Measurements from ENCODE around the gene SSC5D. TPM values are rescaled to one million over a fixed set of nuclear protein-coding genes. Genes with fewer than 3 reads are reported as not detected.

SSC5D gene
- polyA plus RNA-seq, 1 of the 3 experiments (the other 2 are of a cell fraction): 4.9 TPM

DNA sequence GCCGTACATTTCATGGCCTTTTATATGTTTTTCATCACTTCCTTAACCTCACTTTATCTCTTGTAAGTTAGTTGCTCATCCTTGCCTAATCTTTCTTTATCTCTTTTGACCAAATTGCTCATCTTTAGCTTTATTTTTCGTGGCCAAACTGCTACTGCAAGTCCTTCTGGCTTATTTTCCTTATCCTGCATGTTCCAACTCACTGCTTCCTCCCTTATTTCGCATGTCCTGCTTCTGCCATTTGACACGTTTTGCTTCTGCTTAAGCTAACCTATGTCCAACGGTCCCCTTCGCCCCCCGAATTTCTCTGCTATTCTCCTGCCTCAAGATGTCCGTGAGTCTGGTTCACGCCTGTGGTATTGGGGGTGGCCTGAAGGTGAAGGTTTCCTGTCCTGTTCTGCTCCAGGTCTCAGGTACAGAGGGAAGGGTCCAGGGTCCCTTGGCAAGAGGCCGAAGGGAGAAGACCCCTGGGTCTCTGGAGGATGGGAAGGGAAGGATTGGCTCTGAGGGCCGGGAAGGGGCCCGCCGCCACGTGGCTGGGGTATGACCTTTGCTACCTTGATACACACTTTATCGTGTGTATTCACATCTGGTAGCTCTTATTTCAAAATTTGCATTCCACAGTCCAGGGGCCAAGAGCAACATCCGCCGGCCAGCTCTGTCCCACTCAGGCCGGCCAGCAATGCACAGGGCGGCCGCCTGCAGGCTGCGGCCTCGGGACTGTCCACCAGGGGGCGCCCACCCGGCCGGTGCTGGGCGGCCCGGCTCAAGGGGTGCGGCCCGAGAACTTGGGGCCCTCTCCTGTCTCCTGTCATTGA lies 20.8 kb upstream of the SSC5D start:
- 73% methylated on average over 15 of the region's 29 CpGs for WGBS (ENCODE audit: low lambda C conversion rate)
- POLR2A ChIA-PET: interaction anchor here (1.5 to 1.6 kb wide), 3 partner anchors 9 to 36 kb away, joined by 3 to 5 read pairs (median 4); partner anchors contain the start of genes NAT14 and ZNF628

GRCh38 chr19:55468054-55468393 lies 20.2 kb upstream of the SSC5D start:
- H3K4me3 ChIP-seq (ENCODE audit: low read depth in 2 of 2, low read length in 1 of 2): peak overlapping the region in 1 of 2 experiments; percentile 33; a peak in 1 of 4 replicates
- 22% methylated on average over 4 of the region's 4 CpGs for WGBS (ENCODE audit: low lambda C conversion rate)
- no peaks in the 10 kb centered on the region for H4K20me1 ChIP-seq (ENCODE audit: insufficient read depth)
- H3K9me3 ChIP-seq: no peaks in the 10 kb centered on the region
- H3F3A ChIP-seq (replicated peaks; ENCODE audit: insufficient read depth): peaks cover 10% of the 10 kb centered on the region
- 0 out of 2 replicates have a peak overlapping the region, but pooled peaks have one; percentile 73 for H2AFZ ChIP-seq (ENCODE audit: low read depth)
- peaks cover 0 to 3% of the 10 kb centered on the region in 2 experiments; a peak in 2 of 4 replicates for H3K4me1 ChIP-seq (ENCODE audit: control insufficient read depth in 1 of 2, insufficient read depth in 2 of 2, low read depth in 1 of 2, low read length in 1 of 2)
- H3K4me2 ChIP-seq: peak overlapping the region; percentile 26
- no peak overlapping the region for H3K9ac ChIP-seq
- no peak for DNase-seq
- no peaks in the 10 kb centered on the region for H3K79me2 ChIP-seq (ENCODE audit: insufficient read depth)
- no peaks in the 10 kb centered on the region for H3K9me2 ChIP-seq
- H3K36me3 ChIP-seq (replicated peaks in 1 of 2; ENCODE audit: control insufficient read depth in 1 of 2, insufficient read depth in 2 of 2, low read length in 1 of 2): no peaks in the 10 kb centered on the region
- ChIA-PET POLR2A (interaction anchor here (1.5 to 1.6 kb wide), 3 partner anchors 8 to 36 kb away, joined by 3 to 5 read pairs (median 4); partner anchors contain the start of genes NAT14 and ZNF628), CTCF (interaction anchor here (0.7 to 4.9 kb wide), 33 partner anchors 8 to 341 kb away, joined by 3 to 81 read pairs (median 5); partner anchors contain the start of genes DNAAF3, NAT14, SHISA7 and TMEM238)
- TF ChIP-seq, protein P1, sequence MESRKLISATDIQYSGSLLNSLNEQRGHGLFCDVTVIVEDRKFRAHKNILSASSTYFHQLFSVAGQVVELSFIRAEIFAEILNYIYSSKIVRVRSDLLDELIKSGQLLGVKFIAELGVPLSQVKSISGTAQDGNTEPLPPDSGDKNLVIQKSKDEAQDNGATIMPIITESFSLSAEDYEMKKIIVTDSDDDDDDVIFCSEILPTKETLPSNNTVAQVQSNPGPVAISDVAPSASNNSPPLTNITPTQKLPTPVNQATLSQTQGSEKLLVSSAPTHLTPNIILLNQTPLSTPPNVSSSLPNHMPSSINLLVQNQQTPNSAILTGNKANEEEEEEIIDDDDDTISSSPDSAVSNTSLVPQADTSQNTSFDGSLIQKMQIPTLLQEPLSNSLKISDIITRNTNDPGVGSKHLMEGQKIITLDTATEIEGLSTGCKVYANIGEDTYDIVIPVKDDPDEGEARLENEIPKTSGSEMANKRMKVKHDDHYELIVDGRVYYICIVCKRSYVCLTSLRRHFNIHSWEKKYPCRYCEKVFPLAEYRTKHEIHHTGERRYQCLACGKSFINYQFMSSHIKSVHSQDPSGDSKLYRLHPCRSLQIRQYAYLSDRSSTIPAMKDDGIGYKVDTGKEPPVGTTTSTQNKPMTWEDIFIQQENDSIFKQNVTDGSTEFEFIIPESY (IDR thresholded peaks at IDR 0.05; ENCODE audit: borderline replicate concordance, low read depth): no peak
- TF ChIP-seq POLR2AphosphoS5 (IDR thresholded peaks at IDR 0.05; ENCODE audit: low read depth, low read length) (no peak), NFIC (IDR thresholded peaks at IDR 0.05; ENCODE audit: borderline replicate concordance) (no peak), TCF12 (IDR thresholded peaks at IDR 0.05) (no peak), REST (IDR thresholded peaks at IDR 0.05; ENCODE audit: low read depth, low read length) (no peak)
- H3K27ac ChIP-seq (ENCODE audit: low read depth in 2 of 2, low read length in 1 of 2): no peak overlapping the region
- no peaks in the 10 kb centered on the region for H3K27me3 ChIP-seq (ENCODE audit: insufficient read depth)

More for the DNA sequence above, 20.8 kb upstream of the SSC5D start:
- peak; percentile 90 for DNase-seq
- Histone ChIP-seq H3F3A (replicated peaks; ENCODE audit: insufficient read depth) (peaks cover 10% of the 10 kb centered on the region), H3K4me3 (ENCODE audit: low read depth in 2 of 2, low read length in 1 of 2) (peak overlapping the region in 1 of 2 experiments; percentile 33; a peak in 1 of 4 replicates), H3K4me1 (ENCODE audit: control insufficient read depth in 1 of 2, insufficient read depth in 2 of 2, low read depth in 1 of 2, low read length in 1 of 2) (peaks cover 0 to 3% of the 10 kb centered on the region in 2 experiments; a peak in 2 of 4 replicates), H4K20me1 (ENCODE audit: insufficient read depth) (no peaks in the 10 kb centered on the region), H3K79me2 (ENCODE audit: insufficient read depth) (no peaks in the 10 kb centered on the region), H3K9ac (no peak overlapping the region), H3K27ac (ENCODE audit: low read depth in 2 of 2, low read length in 1 of 2) (no peak overlapping the region), H3K27me3 (ENCODE audit: insufficient read depth) (no peaks in the 10 kb centered on the region), H3K9me3 (no peaks in the 10 kb centered on the region), H3K4me2 (peak overlapping the region; percentile 26), H3K9me2 (no peaks in the 10 kb centered on the region), H3K36me3 (replicated peaks in 1 of 2; ENCODE audit: control insufficient read depth in 1 of 2, insufficient read depth in 2 of 2, low read length in 1 of 2) (no peaks in the 10 kb centered on the region), H2AFZ (ENCODE audit: low read depth) (0 out of 2 replicates have a peak overlapping the region, but pooled peaks have one; percentile 73)
- CTCF ChIA-PET: interaction anchor here (0.7 to 4.9 kb wide), 43 partner anchors 8 to 340 kb away, joined by 3 to 81 read pairs (median 5); partner anchors contain the start of genes DNAAF3, NAT14, SHISA7 and TMEM238
- no peak for TF ChIP-seq POLR2AphosphoS5 (IDR thresholded peaks at IDR 0.05; ENCODE audit: low read depth, low read length)
- no peak for TF ChIP-seq TEAD4 (IDR thresholded peaks at IDR 0.05; ENCODE audit: borderline replicate concordance, insufficient read depth)
- no peak for TF ChIP-seq EZH2phosphoT487 (IDR thresholded peaks at IDR 0.05; ENCODE audit: borderline replicate concordance, low read depth)
- TF ChIP-seq, protein P2, sequence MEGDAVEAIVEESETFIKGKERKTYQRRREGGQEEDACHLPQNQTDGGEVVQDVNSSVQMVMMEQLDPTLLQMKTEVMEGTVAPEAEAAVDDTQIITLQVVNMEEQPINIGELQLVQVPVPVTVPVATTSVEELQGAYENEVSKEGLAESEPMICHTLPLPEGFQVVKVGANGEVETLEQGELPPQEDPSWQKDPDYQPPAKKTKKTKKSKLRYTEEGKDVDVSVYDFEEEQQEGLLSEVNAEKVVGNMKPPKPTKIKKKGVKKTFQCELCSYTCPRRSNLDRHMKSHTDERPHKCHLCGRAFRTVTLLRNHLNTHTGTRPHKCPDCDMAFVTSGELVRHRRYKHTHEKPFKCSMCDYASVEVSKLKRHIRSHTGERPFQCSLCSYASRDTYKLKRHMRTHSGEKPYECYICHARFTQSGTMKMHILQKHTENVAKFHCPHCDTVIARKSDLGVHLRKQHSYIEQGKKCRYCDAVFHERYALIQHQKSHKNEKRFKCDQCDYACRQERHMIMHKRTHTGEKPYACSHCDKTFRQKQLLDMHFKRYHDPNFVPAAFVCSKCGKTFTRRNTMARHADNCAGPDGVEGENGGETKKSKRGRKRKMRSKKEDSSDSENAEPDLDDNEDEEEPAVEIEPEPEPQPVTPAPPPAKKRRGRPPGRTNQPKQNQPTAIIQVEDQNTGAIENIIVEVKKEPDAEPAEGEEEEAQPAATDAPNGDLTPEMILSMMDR (IDR thresholded peaks at IDR 0.05): peak; percentile 96
- peak; percentile 84 for TF ChIP-seq SMC3 (IDR thresholded peaks at IDR 0.05; ENCODE audit: low read depth, low read length)
- TF ChIP-seq, protein P3, sequence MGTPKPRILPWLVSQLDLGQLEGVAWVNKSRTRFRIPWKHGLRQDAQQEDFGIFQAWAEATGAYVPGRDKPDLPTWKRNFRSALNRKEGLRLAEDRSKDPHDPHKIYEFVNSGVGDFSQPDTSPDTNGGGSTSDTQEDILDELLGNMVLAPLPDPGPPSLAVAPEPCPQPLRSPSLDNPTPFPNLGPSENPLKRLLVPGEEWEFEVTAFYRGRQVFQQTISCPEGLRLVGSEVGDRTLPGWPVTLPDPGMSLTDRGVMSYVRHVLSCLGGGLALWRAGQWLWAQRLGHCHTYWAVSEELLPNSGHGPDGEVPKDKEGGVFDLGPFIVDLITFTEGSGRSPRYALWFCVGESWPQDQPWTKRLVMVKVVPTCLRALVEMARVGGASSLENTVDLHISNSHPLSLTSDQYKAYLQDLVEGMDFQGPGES (IDR thresholded peaks at IDR 0.05; ENCODE audit: low read depth, low read length): no peak
- TF ChIP-seq RAD21 (IDR thresholded peaks at IDR 0.05; ENCODE audit: low read length): peak; percentile 63
- no peak for TF ChIP-seq NRF1 (IDR thresholded peaks at IDR 0.05; ENCODE audit: low read depth, low read length)
- peak; percentile 76; the same call in 1 of the 2 replicates for TF ChIP-seq RFX5 (IDR thresholded peaks at IDR 0.05; ENCODE audit: low read length)
- no peak for TF ChIP-seq FOXM1 (IDR thresholded peaks at IDR 0.05; ENCODE audit: low read depth)
